ENCODE data around the gene EHD3.

The EHD3 gene

GRCh38 chr2:31233741-31234682 lies at the start of gene EHD3:
Gene EHD3 (plus strand): TSS chr2:31234152. CDS start chr2:31234622, 470 bp downstream.
- DNase-seq = peak; percentile 85

GRCh38 chr2:31187166-31187565 lies 46.8 kb upstream of the EHD3 start:
- DNase-seq = no peak

- no peak for DNase-seq
Measured at GRCh38 chr2:31188131-31188530, 45.8 kb upstream of the EHD3 start.

- no peak for DNase-seq
Measured at GRCh38 chr2:31189141-31189540, 44.8 kb upstream of the EHD3 start.

- no peak for DNase-seq
Measured at GRCh38 chr2:31190188-31190587, 43.8 kb upstream of the EHD3 start.

GRCh38 chr2:31191931-31192330 lies 42.0 kb upstream of the EHD3 start:
- no peak for DNase-seq

GRCh38 chr2:31192396-31192795 lies 41.6 kb upstream of the EHD3 start:
- DNase-seq = no peak

GRCh38 chr2:31192851-31193392 lies 41.0 kb upstream of the EHD3 start:
- no peak for DNase-seq

- no peak for DNase-seq
Measured at GRCh38 chr2:31193806-31194205, 40.1 kb upstream of the EHD3 start.

GRCh38 chr2:31196622-31197021 lies 37.3 kb upstream of the EHD3 start:
- DNase-seq = no peak

- no peak for DNase-seq
Measured at GRCh38 chr2:31197166-31197565, 36.8 kb upstream of the EHD3 start.

GRCh38 chr2:31197669-31198068 lies 36.3 kb upstream of the EHD3 start:
- no peak for DNase-seq

GRCh38 chr2:31199206-31199605 lies 34.7 kb upstream of the EHD3 start:
- DNase-seq = no peak

GRCh38 chr2:31200972-31201371 lies 33.0 kb upstream of the EHD3 start:
- no peak for DNase-seq

- DNase-seq = no peak
Measured at GRCh38 chr2:31202041-31202440, 31.9 kb upstream of the EHD3 start.

GRCh38 chr2:31202833-31203232 lies 31.1 kb upstream of the EHD3 start:
- DNase-seq = no peak

GRCh38 chr2:31203916-31204315 lies 30.0 kb upstream of the EHD3 start:
- peak; percentile 21 for DNase-seq

GRCh38 chr2:31204783-31205182 lies 29.2 kb upstream of the EHD3 start:
- DNase-seq = peak; percentile 71

GRCh38 chr2:31205186-31205585 lies 28.8 kb upstream of the EHD3 start:
- DNase-seq = no peak

GRCh38 chr2:31205613-31206012 lies 28.3 kb upstream of the EHD3 start:
- DNase-seq = no peak

GRCh38 chr2:31207790-31208189 lies 26.2 kb upstream of the EHD3 start:
- no peak for DNase-seq

- no peak for DNase-seq
Measured at GRCh38 chr2:31208240-31208639, 25.7 kb upstream of the EHD3 start.

GRCh38 chr2:31212659-31213600 lies 21.0 kb upstream of the EHD3 start:
- DNase-seq = no peak

All from NCI-H1694 treated with DMSO at 0.1 percent for 48 hours (cell line).